Epithelial cell of proximal tubule (primary cell): ENCODE results near the gene EYA2. TPM values are rescaled to one million over a fixed set of nuclear protein-coding genes. Genes with fewer than 3 reads are reported as not detected.

Source experiments
- DNase-seq: peaks from one replicate; pipeline ENCODE4 v3.0.0-alpha.2; 2011; ENCODE audit warnings: low read depth
- H3K4me3 ChIP-seq: 2 replicates; pipeline ENCODE4 v1.5.1; 2011; ENCODE audit warnings: low read depth, mild to moderate bottlenecking, low read length
- total RNA-seq: library from RNA; depleted of rRNA; stranded (reverse); fragments of >200 nt; gene quantifications from 2 replicates; pipeline ENCODE4 v1.2.3, GENCODE V29; 2015
- TF ChIP-seq, protein P1 (sequence below): conservative IDR thresholded peaks from 2 replicates; pipeline ENCODE4 v1.5.1; 2012; ENCODE audit warnings: low read depth, mild to moderate bottlenecking, low read length

EYA2 gene
- total RNA-seq, 1 donor from 2014 or later, result not detected

DNA sequence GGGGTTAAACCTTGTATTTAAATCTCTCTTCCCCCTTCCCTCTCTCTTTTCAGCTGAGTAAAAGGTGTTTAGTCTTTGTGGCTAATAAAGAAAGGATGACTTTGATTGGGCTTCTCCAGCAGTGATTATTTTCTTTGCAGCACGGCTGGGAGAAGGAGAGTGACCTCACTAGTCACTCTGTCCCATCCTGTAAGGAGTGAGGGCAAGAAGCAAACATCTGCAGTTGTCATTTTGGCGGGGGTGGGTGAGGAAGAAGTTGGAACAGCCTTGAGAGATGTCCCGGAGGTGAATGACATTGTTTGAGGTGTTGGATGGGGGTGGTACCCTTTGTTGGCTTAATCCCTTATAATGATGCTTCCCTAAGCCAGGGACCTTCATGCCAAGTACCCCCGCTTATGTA, 223.6 kb downstream of the EYA2 start:
- no peak for DNase-seq
- no peak overlapping the region for H3K4me3 ChIP-seq
- TF ChIP-seq, protein P1, sequence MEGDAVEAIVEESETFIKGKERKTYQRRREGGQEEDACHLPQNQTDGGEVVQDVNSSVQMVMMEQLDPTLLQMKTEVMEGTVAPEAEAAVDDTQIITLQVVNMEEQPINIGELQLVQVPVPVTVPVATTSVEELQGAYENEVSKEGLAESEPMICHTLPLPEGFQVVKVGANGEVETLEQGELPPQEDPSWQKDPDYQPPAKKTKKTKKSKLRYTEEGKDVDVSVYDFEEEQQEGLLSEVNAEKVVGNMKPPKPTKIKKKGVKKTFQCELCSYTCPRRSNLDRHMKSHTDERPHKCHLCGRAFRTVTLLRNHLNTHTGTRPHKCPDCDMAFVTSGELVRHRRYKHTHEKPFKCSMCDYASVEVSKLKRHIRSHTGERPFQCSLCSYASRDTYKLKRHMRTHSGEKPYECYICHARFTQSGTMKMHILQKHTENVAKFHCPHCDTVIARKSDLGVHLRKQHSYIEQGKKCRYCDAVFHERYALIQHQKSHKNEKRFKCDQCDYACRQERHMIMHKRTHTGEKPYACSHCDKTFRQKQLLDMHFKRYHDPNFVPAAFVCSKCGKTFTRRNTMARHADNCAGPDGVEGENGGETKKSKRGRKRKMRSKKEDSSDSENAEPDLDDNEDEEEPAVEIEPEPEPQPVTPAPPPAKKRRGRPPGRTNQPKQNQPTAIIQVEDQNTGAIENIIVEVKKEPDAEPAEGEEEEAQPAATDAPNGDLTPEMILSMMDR, result no peak

DNA sequence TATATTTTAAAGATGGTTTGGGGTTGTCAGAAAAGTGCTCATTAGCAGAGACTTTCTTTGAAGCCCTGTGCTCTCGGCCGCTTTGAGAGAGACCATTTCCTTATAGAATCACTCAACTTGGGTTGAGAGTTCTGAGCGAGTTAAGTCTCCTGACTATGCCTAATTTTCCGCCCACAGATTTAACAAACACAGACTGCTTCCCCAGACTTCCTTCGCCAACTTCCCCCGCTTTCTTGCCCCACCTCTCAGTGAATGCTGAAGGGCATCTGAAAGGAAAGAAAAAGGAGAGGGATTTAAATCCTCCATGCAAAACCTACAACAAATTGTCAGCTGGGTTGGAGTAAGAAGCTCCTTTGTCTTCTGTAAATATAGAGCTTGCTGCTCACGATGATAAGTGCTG, 224.0 kb downstream of the EYA2 start:
- H3K4me3 ChIP-seq, result no peak overlapping the region

DNA sequence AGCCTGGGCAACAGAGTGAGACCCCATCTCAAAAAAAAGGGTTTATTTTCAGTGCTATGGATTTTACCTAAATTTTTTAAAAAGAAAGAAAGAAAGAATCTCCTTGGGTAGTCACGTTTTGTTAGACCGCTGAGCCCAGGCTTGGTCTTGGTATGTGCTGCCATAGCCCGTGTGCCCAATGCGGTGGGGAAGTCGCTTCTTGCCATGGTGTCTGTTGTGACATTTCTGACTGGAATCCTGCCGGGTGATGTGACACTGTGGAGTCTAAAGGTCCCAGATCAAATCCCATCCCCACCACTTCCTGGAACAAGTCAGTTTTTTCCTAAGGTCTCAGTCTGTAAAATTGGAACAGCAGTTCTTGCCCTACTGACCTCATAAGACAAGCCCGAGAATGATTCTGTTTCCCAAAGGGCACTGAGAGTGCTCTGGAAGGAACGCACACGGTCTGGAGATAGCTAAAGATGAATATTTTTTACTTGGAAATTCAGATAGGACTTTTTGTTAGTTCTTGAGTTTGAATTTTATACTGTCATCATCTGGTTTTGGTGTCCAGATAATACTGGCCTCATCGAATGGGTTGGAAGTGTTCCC, 225.8 kb downstream of the EYA2 start:
- no peak for DNase-seq
- no peak overlapping the region for H3K4me3 ChIP-seq
- TF ChIP-seq, protein P1, result no peak

More for the DNA sequence above, 224.0 kb downstream of the EYA2 start:
- no peak for DNase-seq
- TF ChIP-seq, protein P1, result no peak

DNA sequence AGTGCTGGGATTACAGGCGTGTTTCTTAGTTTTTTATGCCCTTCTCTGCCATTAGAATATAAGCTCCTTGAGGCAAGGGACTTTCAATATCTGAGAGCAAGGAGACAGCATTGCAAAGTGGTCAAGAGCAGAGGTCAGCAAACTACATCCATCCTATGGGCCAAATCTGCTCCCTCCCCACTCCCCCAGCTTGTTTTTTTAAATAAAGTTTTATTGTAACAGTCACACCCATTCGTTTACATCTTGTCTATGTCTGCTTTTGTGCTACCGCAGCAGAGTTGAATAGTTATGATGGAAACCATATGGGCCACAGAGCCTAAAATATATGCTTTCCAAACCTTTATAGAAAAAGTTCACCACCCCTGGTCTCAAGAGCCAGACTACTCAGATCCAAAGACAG, 227.9 kb downstream of the EYA2 start:
- H3K4me3 ChIP-seq, result no peak overlapping the region
- DNase-seq, result no peak
- TF ChIP-seq, protein P1, result no peak

DNA sequence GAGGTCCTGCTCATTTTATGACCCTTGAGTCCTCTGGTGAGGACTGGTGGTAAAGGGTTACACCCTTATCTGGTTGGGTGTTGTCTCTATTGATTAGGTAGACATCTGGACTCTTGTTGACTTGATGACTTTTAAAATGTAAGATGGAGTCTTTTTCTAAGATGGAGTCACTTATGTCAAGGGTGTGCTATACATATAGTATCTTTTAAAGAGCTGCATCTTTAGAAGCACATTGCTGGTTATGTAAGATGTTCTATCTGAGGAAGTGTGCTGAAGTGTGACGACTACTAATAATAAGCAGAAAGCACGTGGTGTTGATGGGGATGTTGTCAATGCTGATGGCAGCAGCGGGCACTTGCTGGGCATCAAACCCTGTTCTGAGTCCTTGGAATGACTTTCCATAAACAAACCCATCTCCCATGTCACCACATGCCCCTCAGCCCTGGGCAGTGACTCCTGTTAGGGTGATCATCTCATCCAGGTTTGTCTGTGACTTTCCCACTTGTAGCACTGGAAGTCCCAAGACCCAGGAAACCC, 229.6 kb downstream of the EYA2 start:
- TF ChIP-seq, protein P1, result no peak
- no peak for DNase-seq

DNA sequence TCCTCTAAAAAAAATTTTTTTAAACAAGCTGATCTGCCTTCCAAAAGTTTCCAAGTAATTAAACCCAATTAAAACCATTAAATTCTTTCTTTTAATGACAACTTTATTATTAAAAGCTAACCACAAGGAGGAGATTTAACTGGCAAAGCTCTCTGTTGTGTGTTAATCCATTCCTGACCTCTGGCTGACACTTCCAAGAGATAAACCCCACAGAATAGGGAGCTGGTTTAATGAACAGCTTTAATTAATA, 230.8 kb downstream of the EYA2 start:
- no peak overlapping the region for H3K4me3 ChIP-seq
- TF ChIP-seq, protein P1, result no peak
- no peak for DNase-seq

More for the DNA sequence above, 229.6 kb downstream of the EYA2 start:
- no peak overlapping the region for H3K4me3 ChIP-seq

DNA sequence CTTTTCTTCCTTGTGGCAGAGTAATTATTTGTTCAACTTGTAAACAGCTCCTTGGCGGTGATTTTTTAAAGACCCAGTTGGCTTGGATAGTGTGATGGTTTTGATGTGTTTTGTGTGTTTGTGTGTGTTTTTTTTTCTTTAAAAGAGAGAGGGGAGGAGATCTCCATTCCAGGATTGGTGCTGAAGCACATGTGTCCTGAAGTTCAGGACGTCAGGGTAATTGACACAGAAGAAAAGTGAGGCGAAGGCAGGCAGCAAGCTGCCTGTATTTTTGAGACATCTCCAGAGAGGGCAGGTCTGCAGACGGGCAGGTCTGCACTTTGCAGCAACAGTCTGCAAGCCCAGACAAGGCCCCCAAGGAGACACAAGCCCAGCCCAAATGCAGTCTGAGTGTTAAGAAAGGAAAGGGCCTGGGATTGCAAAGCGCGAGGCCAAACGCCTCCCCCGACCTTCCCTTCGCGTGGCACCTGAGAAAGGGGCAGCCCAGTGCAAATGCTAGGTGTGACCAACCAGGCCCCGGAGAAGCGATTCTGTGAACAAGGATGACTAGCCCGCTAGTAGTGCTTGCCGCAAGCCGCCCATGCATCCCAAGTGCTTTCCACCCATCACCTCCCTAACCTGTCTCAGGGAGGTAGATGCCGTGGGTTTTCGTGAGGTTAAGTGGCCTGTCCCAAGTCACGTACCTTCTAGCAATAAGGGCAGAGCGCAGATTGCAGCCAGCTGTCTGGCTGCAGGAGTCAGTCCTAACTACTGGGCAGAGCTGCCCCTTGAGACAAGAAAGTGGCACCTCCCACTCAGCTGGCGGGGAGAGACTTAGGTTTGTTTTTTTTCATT, 231.3 kb downstream of the EYA2 start:
- H3K4me3 ChIP-seq, result no peak overlapping the region
- no peak for DNase-seq
- TF ChIP-seq, protein P1, result no peak
